Osteoblast (primary cell): ENCODE measurements around the gene NCOA6. TPM values are rescaled to one million over a fixed set of nuclear protein-coding genes. Genes with fewer than 3 reads are reported as not detected.

ENCODE experiments used
- DNase-seq: peaks from one replicate; pipeline ENCODE4 v3.0.0; 2011; ENCODE audit warnings: low spot score, mixed read lengths; ENCODE audit not compliant: insufficient read length; ENCODE audit errors: missing footprints
- H2AFZ ChIP-seq: 2 replicates; pipeline ENCODE4 v1.6.0; 2011; ENCODE audit warnings: mild to moderate bottlenecking, low read length
- H3K27ac ChIP-seq: 2 replicates; pipeline ENCODE4 v1.5.1; 2011; ENCODE audit warnings: mild to moderate bottlenecking, low read depth, low read length, moderate library complexity
- H3K27me3 ChIP-seq: 2 replicates; pipeline ENCODE4 v1.6.0; 2012; ENCODE audit warnings: mild to moderate bottlenecking, control low read depth, inconsistent platforms, low read length, moderate library complexity; ENCODE audit not compliant: insufficient read depth
- H3K36me3 ChIP-seq: 2 replicates; pipeline ENCODE4 v1.5.1; 2011; ENCODE audit warnings: mild to moderate bottlenecking, low read length, control low read depth, moderate library complexity; ENCODE audit not compliant: insufficient read depth
- H3K4me1 ChIP-seq: 2 replicates; pipeline ENCODE4 v1.5.1; 2011; ENCODE audit warnings: mild to moderate bottlenecking, low read length, control low read depth, moderate library complexity; ENCODE audit not compliant: insufficient read depth
- H3K4me2 ChIP-seq: 2 replicates; pipeline ENCODE4 v1.6.0; 2011; ENCODE audit warnings: mild to moderate bottlenecking, low read length; ENCODE audit not compliant: insufficient read depth
- H3K4me3 ChIP-seq: fragments of 200-600 bp; sonication (generic); 3 replicates; pipeline ENCODE4 v1.5.1; 2012; ENCODE audit warnings: mild to moderate bottlenecking, low read length, inconsistent platforms; ENCODE audit not compliant: insufficient read depth
- H3K79me2 ChIP-seq: 2 replicates; pipeline ENCODE4 v1.6.0; 2012; ENCODE audit warnings: mild to moderate bottlenecking, low read length, control low read depth, inconsistent platforms; ENCODE audit not compliant: insufficient read depth
- H3K9me3 ChIP-seq: 2 replicates; pipeline ENCODE4 v1.5.1; 2011; ENCODE audit warnings: low read depth, low read length, control low read depth
- H4K20me1 ChIP-seq: 2 replicates; pipeline ENCODE4 v1.6.0; 2012; ENCODE audit warnings: mild to moderate bottlenecking, low read length, control low read depth; ENCODE audit not compliant: insufficient read depth
- CTCF ChIP-seq: IDR thresholded peaks from 2 replicates; pipeline ENCODE4 v1.5.1; 2011; ENCODE audit warnings: mild to moderate bottlenecking, low read depth, low read length, moderate library complexity; ENCODE audit errors: extremely low read depth
- total RNA-seq: library from RNA; depleted of rRNA; stranded (reverse); fragments of >200 nt; gene quantifications from 2 replicates; pipeline ENCODE4 v1.2.3, GENCODE V29; 2012

Gene NCOA6
- total RNA-seq, 1 donor, result 8.7 TPM

- Histone ChIP-seq H3K79me2 (no peaks in the 10 kb centered on the region), H3K9me3 (no peaks in the 10 kb centered on the region), H3K36me3 (peaks cover 5% of the 10 kb centered on the region), H3K4me1 (no peaks in the 10 kb centered on the region), H2AFZ (no peak overlapping the region), H3K4me3 (no peak overlapping the region), H3K27ac (no peak overlapping the region), H4K20me1 (no peaks in the 10 kb centered on the region), H3K4me2 (no peak overlapping the region), H3K27me3 (no peaks in the 10 kb centered on the region)
- no peak for TF ChIP-seq CTCF
- DNase-seq, result no peak
Observed at GRCh38 chr20:34843421-34843820, 18.0 kb upstream of the NCOA6 start.

DNA sequence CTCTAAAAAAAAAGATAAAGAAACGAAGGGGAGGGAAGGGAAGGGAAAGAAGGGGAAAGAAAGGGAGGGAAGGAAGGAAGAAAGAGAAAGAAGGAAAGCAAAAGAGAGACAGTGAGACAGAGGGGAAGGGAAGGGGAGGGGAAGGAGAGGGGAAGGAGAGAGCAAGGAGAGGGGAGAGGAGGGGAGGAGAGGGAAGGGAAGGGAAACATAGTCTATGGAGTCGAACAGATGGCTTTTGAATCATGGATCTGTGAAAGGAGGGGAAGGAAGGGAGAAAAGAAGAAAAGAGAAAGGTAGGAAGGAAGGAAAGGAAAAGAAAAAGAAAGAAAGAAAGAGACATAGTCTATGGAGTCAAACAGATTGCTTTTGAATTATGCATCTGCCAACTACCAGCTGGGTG lies 16.7 kb upstream of the NCOA6 start:
- H3K4me1 ChIP-seq, result no peaks in the 10 kb centered on the region
- no peaks in the 10 kb centered on the region for H3K9me3 ChIP-seq
- DNase-seq, result no peak
- H3K27ac ChIP-seq, result no peak overlapping the region
- TF ChIP-seq CTCF, result no peak
- H4K20me1 ChIP-seq, result no peaks in the 10 kb centered on the region
- no peaks in the 10 kb centered on the region for H3K27me3 ChIP-seq
- no peak overlapping the region for H3K4me3 ChIP-seq
- no peaks in the 10 kb centered on the region for H3K36me3 ChIP-seq
- H2AFZ ChIP-seq, result no peak overlapping the region
- no peak overlapping the region for H3K4me2 ChIP-seq
- no peaks in the 10 kb centered on the region for H3K79me2 ChIP-seq

GRCh38 chr20:34834459-34834893 lies 9.0 kb upstream of the NCOA6 start:
- Histone ChIP-seq H3K27me3 (peaks cover 29% of the 10 kb centered on the region), H4K20me1 (no peaks in the 10 kb centered on the region), H2AFZ (peak overlapping the region; percentile 35), H3K9me3 (no peaks in the 10 kb centered on the region), H3K4me2 (peak overlapping the region; percentile 77), H3K79me2 (no peaks in the 10 kb centered on the region), H3K4me3 (peak overlapping the region; percentile 54), H3K27ac (no peak overlapping the region), H3K4me1 (no peaks in the 10 kb centered on the region), H3K36me3 (no peaks in the 10 kb centered on the region)
- no peak for DNase-seq
- TF ChIP-seq CTCF, result peak; percentile 45

- TF ChIP-seq CTCF, result no peak
- no peaks in the 10 kb centered on the region for H4K20me1 ChIP-seq
Observed at GRCh38 chr20:34831936-34832335, 6.5 kb upstream of the NCOA6 start.

More at GRCh38 chr20:34831936-34832335, 6.5 kb upstream of the NCOA6 start:
- no peak for DNase-seq
- H3K27me3 ChIP-seq, result peaks cover 29% of the 10 kb centered on the region
- H3K4me3 ChIP-seq, result no peak overlapping the region
- H3K4me1 ChIP-seq, result no peaks in the 10 kb centered on the region
- H3K9me3 ChIP-seq, result no peaks in the 10 kb centered on the region
- no peak overlapping the region for H2AFZ ChIP-seq
- H3K79me2 ChIP-seq, result no peaks in the 10 kb centered on the region
- no peak overlapping the region for H3K4me2 ChIP-seq
- H3K27ac ChIP-seq, result no peak overlapping the region
- no peaks in the 10 kb centered on the region for H3K36me3 ChIP-seq
